ENCODE results near the gene ENDOV.
A peak's percentile ranks its signal among the peaks of the same experiment; 100 is the strongest.

ENDOV gene

GRCh38 chr17:80415626-80416137, 715 bp downstream of the ENDOV start:
- no peak for DNase-seq (ENCODE audit: low read depth in 1 of 2, low spot score in 1 of 2)

DNA sequence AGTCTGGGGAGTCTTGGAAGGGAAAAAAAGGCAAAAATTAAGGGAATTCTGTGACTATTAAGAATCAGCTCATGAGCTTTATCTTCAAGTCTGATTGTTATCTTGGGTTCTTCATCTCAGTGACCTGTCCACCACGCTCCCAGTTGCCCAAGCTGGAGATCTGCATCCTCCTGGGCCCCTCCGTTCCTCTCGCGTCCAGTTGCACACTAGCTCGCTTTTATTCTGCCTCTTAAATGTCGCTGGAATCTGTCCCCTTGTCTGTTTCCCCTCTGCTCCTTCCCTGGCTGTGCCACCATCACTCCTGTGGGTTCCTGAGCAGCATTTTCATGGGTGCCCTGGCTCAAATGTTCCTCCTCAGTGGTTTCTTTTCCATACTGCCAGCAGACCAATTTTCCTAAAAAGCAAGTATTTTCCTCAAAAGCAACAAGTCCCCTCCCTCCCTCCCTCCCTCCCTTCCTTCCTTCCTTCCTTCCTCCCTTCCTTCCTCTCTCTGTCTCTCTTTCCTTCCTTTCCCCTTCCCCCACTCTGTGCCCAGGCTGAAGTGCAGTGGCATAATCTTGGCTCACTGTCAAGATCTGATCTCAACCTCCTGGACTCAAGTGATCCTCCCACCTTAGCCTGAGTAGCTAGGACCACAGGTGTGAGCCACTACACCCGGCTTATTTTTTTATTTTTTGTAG, 1.4 kb downstream of the ENDOV start:
- DNase-seq (ENCODE audit: low read depth in 1 of 2, low spot score in 1 of 2), result no peak

DNA sequence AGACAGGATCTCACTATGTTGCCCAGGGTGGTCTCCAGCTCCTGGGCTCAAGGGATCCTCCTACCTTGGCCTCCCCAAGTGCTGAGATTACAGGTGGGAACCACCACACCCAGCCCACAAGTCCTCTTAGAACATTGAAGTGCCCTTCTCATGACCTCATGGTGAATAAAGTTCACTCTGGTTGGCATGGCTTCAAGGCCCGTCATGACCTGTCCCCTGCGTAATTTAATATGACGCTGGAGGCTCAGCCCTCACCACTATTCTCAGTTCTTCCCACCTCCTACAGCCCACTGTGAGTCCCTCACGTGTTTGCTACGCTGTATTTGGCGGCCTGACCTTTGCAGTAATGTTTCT, 1.9 kb downstream of the ENDOV start:
- no peak for DNase-seq (ENCODE audit: low read depth in 1 of 2, low spot score in 1 of 2)

DNA sequence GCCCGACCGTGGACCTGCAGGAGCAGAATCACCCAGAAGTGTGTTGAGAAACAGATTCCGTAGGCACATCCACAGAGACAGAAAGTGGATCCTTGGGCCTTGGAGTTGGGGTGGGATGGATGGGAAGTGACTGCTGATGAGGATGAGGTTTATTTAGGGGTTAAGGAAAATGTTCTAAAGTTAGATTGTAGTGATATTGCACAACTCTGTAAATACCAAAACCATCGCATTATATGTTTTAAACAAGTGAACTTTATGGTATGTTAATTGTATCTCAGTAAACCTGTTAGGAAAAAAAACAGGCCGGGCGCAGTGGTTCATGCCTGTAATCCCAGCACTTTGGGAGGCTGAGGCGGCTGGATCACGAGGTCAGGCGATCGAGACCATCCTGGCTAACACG, 3.6 kb downstream of the ENDOV start:
- DNase-seq (ENCODE audit: low read depth in 1 of 2, low spot score in 1 of 2), result no peak

DNA sequence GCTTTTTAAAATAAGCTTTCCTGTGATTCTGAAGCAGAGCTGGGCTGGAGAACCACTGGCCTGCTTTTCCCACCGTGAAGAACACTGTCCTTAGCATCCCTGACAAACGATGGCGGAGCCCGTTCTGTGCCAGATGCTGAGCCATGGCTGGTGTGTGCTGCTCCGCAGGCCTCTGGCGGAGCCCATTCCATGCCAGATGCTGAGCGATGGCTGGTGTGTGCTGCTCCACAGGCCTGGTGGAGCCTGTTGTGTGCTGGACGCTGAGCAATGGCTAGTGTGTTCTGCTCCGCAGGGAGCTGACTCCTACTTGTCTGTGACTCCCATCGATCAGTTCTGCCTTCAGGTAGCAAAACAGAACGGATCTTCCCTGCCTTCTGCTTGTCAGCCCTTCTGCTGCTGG, 4.3 kb downstream of the ENDOV start:
- DNase-seq (ENCODE audit: low read depth in 1 of 2, low spot score in 1 of 2), result no peak

GRCh38 chr17:80421381-80422090, 6.6 kb downstream of the ENDOV start:
- no peak for DNase-seq (ENCODE audit: low read depth in 1 of 2, low spot score in 1 of 2)

- DNase-seq (ENCODE audit: low read depth in 1 of 2, low spot score in 1 of 2), result no peak
Measured at GRCh38 chr17:80422276-80422675, 7.3 kb downstream of the ENDOV start.

- no peak for DNase-seq (ENCODE audit: low read depth in 1 of 2, low spot score in 1 of 2)
Measured at GRCh38 chr17:80422981-80423380, 8.0 kb downstream of the ENDOV start.

DNA sequence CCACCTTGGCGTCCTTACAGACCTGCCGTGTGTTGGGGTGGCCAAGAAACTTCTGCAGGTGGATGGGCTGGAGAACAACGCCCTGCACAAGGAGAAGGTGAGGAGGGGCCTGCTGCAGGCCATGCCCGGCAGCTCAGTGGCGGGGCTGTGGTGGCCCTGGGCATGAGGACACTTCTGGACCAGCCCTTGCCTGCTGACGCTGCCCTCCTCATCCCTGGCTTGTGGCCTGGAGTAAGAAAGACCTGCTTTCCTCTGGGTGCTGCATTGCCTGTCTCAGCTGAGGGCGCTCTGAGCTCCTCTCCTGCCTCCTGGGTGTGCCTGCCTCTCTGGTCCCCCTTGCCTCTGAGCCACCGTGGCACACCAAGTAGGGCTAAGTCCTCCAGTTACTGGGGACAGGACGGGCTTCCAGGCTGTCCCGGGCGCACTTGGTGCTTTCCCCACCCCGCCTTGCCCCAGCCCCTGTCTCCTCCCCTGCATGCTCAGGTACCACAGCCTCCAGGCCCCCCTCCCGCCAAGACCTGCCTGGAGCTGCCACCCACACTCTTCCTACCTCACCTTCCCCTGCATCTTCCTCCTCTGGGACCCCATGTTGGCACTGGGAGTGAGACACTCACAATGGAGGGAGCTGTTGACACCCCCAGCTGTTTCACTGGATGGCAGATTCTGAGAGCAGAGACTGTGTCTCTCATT, 8.7 kb downstream of the ENDOV start:
- DNase-seq (ENCODE audit: low read depth in 1 of 2, low spot score in 1 of 2), result no peak

DNA sequence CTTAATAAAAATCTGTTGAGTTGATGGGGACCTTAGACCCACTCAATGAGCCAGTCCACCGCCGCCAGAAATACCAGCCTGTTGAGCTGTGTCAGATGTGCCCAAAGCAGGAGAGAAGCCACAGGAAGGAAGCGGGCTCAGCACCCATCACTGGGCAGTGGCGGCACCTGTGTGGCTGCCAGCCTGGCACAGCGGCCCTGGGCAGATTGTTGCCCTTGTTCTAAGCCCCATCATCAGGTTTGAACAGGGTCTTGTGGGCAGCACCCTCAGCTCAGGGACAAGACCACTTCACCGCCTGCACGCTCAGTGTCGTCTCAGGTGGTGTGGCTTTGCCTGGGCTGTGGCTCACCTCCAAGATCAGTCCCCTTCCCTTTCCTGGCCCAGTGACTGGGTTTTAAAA, 9.3 kb downstream of the ENDOV start:
- DNase-seq (ENCODE audit: low read depth in 1 of 2, low spot score in 1 of 2), result no peak

DNA sequence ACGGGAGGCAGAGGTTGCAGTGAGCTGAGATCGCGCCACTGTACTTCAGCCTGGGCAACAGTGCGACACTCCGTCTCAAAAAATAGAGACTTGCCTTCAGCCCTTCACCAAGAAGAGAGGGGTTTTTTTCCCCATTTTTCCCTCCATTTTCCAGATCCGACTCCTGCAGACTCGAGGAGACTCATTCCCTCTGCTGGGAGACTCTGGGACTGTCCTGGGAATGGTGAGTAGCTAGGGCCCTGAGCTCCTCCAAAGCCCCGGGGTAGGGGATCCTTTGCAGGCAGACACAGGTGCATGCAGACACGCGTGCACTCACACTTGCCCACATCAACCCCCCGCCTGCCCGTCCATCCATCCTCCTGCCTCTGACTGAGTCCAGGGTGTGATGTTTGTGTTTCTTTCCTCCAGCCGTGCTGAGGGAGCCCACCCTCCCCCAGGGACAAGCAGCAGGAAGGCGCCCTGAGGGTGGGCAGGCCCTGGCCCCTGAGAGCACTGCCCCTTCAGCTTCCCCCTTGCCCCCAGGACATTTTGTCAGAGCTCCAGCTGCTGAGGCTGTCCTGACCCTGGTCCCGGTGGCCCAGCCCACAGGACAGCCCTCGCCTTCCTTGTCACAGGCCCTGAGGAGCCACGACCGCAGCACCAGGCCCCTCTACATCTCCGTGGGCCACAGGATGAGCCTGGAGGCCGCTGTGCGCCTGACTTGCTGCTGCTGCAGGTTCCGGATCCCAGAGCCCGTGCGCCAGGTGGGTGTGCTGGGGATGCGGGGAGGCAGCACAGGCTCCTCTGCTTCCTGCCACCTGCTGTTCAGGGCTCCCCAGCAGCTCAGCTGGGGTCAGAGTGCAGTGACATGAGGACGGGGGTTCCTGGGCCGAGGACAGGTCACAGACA, 10.2 kb downstream of the ENDOV start:
- no peak for DNase-seq (ENCODE audit: low read depth in 1 of 2, low spot score in 1 of 2)

- no peak for DNase-seq (ENCODE audit: low read depth in 1 of 2, low spot score in 1 of 2)
Measured at GRCh38 chr17:80425835-80426426, 11.0 kb downstream of the ENDOV start.

GRCh38 chr17:80426671-80427326, 11.8 kb downstream of the ENDOV start:
- peak; percentile 77 to 88 for DNase-seq (ENCODE audit: low read depth in 1 of 2, low spot score in 1 of 2)

GRCh38 chr17:80427366-80428282, 12.7 kb downstream of the ENDOV start:
- no peak for DNase-seq (ENCODE audit: low read depth in 1 of 2, low spot score in 1 of 2)

GRCh38 chr17:80428363-80428762, 13.4 kb downstream of the ENDOV start:
- no peak for DNase-seq (ENCODE audit: low read depth in 1 of 2, low spot score in 1 of 2)

GRCh38 chr17:80428796-80429195, 13.8 kb downstream of the ENDOV start:
- no peak for DNase-seq (ENCODE audit: low read depth in 1 of 2, low spot score in 1 of 2)

GRCh38 chr17:80429356-80430275, 14.6 kb downstream of the ENDOV start:
- no peak for DNase-seq (ENCODE audit: low read depth in 1 of 2, low spot score in 1 of 2)

All from stimulated activated CD4-positive, alpha-beta T cell treated with anti-CD3 and anti-CD28 coated beads, Interleukin-15, amount 100 ng/mL, for 1 hour (primary cell).